Stimulated activated CD4-positive, alpha-beta T cell treated with anti-CD3 and anti-CD28 coated beads, TNF-alpha, amount 100 ng/mL, for 24 hours (primary cell): ENCODE results near the gene STYK1.
"Not testable (repeated sequence)": the region's sequence is repeated elsewhere in the genome, so short reads cannot be mapped to it uniquely, and the experiment has no call there.

Source experiments
- DNase-seq, 3 experiments: peaks; one replicate each; pipeline ENCODE4 v3.0.0-alpha.2; 2020; ENCODE audit warnings: low read depth in 3 of 3

The STYK1 gene

DNA sequence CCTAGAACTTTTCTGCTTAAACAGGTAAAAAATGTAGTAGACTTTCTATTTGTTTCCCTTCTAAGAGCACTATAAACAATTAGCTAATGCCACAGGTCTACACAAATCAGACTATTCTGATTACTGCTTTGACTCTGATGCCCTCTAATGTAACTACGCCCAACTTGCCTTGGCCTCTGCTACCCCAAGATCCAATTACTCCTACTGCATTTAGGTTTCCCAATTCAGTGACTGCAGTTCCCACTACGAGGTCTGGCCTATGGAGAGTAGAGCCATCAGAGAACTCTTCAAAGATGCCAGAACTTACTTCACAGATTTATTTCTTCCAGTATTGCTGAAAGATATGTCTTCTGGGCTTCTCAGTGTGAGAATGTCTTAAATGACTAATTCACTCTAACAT, 15.3 kb upstream of the STYK1 start:
- DNase-seq = no peak

DNA sequence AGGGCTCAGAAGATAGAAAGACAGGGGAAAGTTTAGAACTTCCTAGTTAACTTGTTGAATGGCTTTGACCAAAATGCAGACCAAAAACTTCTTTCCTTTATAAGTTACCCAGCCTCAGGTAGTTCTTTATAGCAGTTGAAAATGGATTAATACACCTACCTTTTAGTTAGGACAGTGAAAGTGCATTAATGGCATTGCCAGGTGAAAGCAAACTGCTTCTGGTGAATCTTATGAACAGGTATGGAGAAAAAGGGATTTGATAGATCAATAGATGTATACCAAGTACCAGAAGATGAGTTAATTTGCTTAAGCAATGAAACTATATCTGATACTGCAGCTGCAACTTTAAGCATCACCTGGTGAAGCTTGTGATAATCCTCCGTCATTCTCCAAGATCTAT, 14.2 kb upstream of the STYK1 start:
- DNase-seq = no peak

DNA sequence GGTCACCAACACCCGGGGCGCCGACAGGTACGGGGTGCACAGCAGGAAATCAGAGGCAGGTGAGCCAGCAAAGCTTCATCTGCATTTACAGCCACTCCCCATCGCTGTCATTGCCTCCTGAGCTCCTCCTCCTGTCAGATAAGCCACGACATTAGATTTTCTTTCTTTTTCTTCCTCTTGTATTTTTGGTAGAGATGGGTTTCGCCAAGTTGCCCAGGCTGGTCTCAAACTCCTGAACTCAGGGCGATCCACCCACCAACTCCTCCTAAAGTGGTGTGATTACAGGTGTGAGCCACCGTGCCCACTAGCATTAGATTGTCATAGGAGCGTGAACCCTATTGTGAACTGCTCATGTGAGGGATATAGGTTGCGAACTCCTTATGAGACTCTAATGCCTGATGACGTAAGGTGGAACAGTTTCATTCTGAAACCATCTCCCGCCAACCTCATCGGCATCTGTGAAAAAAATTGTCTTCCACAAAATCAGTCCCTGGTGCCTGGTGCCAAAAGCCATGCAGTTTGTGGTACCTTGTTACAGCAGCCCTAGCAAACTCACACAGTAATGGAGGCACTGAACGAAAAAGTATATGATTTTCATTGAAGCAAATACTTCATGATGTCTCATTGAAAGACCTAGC, 1.5 kb downstream of the STYK1 start:
- DNase-seq = no peak

DNA sequence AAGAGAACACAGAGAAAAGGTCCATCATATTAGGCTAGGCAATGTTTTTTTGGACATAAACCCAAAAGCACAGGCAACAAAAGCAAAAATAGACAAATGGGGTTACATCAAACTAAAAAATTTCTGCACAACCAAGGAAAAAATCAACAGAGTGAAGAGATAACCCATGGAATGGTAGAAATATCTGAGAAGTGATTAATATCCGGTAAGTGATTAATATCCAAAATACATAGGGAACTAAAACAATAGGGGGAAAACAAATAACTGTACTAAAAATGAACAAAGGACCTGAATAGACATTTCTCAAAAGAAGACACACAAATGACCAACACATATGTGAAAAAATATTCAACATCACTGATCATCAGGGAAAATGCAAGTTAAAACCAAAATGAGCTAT, 4.3 kb downstream of the STYK1 start:
- no peak for DNase-seq

DNA sequence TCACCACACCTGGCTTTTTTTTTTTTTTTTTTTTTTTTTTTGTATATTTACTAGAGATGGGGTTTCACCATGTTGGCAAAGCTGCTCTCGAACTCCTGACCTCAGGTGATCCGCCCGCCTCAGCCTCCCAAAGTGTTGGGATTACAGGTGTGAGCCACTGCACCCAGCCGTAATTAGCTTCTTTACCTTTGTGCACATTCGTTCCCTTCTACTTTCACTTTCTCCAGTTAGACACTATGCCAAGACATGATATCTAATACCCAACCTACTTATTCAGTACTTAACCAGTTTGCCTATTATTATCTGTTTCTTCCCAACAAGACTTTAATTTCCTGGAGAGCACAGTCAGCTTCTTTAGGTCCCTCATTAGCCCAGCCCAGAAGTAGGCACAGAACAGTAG, 5.3 kb downstream of the STYK1 start:
- DNase-seq = no peak

DNA sequence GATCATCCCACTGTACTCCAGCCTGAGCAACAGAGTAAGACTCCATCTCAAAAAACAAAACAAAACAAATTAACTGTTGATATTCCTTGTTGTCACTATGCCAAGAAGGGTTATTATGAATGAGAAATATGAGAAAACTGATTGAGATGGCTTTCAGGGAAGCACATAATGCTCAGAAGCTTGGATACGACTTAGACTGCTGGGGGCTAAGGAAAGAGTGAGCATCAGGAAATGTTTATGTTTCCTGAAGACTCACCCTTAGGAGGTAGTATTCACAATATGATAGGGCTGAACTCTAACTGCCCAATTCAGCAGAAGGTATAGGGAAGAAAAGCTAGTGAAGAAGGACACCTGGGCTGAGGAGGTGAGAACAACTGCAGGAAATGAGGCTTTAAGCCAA, 6.3 kb downstream of the STYK1 start:
- DNase-seq = no peak

DNA sequence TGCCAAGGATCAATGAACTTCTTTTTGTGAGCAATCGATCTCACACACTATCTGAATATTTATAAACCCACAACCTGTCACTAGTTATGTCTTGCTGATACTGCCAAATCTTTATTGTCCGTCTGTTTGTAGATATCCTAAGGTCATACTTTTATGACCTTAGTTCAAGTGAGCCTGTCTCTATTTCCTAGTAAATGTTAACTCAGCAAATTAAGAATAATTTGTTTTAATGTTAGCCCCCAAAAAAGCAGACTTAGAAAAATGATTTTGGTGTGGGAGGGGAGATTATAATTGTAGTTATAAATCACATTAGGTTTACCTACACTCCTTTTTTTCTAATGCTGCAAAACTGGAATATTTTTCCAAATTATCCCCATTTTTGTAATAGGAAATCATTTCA, 9.4 kb downstream of the STYK1 start:
- DNase-seq = no peak

DNA sequence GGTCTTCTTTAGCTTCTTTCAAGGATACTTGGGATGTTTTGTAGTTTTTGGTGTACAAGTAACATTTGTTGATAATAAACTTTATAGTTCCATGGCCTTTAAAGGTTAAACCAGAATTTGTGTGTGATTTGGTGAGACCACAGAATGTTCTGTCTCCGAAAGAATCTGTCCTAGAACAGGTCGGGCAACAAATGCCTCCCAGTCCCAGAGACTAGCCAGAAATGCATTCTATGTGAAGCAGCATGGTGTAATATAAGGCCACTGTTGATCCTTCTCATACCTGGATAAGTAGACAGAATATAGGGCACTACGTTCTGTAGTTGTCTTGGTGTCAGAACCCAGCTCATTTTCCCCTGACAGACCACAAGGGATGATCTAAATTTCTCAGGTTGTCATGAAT, 10.0 kb downstream of the STYK1 start:
- DNase-seq = no peak

DNA sequence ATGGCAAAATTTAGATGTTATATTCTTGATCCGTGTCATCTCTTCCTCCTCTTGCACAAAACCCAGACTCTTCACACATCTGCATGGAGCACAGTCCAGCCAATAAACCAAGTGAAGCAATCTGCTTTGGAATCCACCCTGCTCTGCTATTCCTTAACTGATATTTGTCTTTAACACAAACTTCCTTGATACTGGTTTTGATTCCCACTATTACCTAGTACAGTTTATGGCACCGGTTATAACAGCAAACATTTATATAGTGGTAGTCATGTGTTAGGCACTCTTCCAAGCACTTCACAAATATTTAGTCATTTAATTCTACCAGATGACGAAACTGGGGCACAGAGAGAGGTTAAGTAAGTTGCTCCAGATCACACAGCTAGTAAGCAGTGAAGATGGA, 12.5 kb downstream of the STYK1 start:
- DNase-seq = no peak

DNA sequence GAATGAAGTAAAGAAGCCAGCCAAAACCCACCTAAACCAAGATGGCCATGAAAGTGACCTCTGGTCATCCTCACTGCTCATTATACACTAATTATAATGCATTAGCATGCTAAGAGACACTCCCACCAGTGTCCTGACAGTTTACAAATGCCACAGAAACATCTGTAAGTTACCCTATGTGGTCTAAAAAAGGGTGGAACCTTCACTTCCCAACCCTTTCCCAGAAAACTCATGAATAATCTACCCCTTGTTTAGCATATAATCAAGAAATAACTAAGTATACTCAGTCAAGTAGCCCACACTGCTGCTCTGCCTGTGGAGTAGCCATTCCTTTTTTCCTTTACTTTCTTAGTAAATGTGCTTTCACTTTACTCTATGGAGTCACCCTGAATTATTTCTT, 19.8 kb downstream of the STYK1 start:
- DNase-seq = no peak

DNA sequence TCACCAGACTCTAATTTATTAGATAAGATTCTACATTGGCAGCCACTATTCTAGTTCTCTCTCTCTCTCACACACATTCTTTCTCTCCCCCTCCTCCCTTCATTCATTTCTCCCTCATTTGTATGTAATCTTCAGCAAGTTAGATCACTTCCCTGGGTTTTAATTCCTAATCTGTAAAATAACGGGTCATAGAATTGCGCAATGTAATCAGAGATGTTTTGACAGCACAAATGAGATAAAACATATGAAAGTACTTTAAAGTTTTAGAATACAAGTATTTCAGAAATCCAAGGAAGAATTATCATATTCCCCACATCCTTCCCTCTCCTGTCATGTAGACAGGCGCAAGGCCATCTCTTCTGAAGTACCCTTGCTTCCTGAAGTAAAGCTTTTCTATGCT, 21.7 kb downstream of the STYK1 start:
- DNase-seq = no peak

DNA sequence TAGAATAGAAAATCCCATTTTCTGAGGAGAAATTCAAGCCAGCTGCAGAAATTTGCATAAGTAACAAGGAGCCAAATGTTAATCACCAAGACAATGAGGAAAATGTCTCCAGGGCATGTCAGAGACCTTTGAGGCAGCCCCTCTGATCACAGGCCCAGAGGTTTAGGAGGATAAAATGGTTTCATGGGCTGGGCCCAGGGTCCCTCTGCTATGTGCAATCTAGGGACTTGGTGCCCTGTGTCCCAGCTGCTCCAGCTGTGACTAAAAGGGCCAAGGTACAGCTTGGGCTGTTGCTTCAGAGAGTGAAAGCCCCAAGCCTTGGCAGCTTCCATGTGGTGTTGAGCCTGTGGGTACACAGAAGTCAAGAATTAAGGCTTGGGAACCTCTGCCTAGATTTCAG, 27.3 kb downstream of the STYK1 start:
- not testable (repeated sequence) for DNase-seq

DNA sequence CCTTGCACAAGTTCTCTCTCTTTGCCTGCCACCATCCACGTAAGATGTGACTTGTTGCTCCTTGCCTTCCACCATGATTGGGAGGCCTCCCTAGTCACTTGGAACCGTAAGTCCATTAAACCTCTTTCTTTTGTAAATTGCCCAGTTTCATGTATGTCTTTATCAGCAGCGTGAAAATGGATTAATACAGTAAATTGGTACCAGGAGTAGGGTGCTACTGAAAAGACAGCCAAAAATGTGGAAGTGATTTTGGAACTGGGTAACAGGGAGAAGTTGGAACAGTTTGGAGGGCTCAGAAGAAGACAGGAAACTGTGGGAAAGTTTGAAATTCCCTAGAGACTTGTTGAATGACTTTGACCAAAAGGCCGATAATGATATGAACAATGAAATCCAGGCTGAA, 27.9 kb downstream of the STYK1 start:
- no peak for DNase-seq

DNA sequence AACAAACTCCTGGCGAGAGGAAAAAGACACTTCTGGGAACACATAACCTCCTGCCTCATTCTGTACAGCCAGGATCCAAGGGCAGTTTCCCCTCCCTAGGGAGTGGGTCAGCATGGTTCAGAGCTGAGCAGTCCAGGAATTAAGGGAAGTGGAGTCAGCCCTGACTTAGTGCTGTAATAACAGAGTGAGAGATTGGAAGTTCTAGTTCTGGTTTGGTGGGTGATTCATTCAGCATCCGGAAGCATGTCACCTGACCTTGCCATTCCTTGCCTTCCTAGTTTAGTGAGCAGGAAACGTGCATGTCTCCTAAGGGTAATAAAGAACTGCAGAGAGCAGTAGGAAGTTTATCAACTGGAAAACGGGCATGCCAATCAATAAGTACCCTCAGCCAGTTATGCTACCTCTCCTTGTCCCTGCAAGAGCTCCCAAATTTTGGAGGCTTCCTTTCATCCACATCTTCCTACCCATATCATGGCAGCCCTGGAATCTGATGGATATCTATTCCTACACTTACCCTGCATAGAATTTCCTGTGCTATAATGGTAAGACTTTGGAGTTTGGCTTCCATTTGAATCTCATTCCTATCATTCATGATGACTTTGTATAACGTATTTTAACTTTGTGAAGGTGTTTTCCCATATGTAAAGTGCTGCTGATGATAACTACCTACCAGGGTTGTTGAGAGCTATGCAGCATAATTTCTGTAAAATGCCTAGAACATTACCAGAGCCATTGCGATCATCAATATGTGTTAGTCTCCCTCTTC, 31.9 kb downstream of the STYK1 start:
- no peak for DNase-seq

DNA sequence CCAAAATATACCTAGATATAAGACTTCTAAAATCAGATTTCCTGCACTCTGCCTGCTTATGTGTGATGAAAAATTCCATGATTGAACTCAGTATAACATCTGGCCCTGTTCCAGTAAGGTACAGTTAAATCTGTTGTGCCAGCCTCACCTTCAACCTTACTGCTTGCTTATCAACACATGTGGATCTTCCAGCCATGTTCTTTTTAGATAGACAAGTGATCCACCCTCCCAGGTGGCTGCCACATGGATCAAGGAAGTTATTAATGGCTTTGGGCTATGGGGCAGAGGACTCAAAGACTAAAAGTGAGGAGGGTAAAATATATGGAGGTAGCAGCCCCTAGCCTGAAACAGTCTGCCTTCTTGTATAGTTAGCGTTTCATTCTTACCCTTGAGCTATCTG, 35.1 kb downstream of the STYK1 start:
- DNase-seq = no peak

DNA sequence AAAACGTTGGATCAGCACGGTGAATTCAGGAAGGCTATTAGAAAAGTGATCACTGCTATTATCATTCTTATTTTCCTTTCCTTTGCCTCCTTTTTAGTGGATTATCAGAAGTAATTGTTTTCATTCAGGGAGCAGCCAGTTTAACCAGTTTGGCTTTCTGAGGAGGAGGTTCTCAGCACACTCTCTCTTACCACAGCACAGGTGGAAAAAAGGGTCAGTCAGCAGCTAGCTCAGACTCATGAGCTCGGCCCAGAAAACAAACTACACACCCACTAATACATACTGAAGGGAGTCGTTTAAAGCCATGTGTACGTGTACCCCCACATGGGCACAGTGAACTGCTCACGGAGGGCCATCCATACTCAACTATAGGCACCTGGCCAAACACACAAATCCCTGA, 37.2 kb downstream of the STYK1 start:
- no peak for DNase-seq

DNA sequence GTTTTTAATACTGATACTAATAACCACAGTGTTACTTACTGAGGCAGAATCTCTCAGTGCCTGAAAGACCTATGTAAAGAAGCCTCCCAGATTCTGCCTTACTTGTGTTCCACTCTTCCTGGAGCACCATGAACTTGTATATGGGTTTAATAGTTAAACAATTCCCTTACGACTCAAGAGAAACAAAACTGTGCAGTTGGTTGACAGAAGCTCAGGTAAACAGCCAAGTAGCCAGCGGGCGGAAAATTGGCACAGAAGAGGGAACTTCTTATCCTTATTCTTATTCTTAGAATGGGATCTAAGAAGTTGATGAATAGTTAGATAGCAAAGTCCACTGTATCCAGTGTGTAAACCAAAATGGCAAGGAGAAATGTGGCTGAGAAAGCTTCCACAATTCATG, 37.7 kb downstream of the STYK1 start:
- DNase-seq = no peak

DNA sequence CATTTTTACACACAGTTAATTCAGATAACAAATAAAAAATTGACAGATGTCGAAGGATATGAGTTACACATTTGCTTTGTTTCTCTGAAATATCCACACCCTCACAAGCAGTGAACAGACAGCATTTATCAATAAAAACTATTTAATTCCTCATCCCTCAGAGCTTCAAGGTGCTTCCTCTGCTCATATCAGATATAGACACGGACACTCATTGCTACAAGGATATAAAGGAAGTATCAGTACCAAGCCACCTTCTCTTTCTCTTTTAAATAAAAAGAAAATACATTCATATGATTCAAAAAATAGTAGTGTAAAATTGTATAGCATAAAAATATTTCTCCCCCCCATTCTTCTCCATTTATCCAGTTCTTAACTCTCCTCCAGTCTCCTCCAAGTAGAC, 38.5 kb downstream of the STYK1 start:
- DNase-seq = no peak

DNA sequence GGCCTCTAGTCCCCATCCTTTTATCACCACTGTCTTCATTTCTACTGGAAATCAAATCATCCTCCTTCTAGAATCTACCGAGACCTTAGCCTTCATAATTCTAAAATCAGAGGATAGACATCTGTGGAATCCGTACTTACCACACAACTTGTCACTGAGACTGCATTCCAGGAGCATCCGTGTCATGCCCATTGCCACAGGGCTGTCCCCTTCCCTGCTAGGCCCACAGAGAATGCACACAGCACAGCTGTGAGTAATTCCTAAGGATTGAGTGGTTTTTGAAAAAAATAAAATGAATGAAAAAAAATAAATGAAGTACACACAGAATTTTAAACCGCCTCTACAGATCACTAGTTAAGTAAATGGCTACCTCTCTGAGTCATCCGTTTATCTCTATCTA, 39.4 kb downstream of the STYK1 start:
- no peak for DNase-seq

DNA sequence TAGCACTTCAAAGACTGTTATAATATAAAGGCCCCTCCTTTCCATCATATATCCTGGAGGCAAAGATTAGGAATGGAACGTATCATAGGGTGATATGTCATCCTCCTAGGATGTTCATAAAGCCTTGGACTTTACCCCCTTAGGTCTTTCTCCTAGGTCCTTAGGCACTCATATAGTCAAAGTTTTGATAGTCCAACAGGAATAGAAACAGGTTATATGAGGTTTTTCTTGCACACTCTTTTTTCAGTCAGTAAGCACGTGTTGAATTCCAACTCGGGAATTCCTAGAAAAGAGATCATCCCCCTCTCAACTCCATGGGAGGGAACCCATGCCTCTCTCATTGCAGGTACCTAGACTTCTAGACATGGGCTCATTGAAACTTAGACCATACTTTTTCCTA, 40.3 kb downstream of the STYK1 start:
- no peak for DNase-seq

DNA sequence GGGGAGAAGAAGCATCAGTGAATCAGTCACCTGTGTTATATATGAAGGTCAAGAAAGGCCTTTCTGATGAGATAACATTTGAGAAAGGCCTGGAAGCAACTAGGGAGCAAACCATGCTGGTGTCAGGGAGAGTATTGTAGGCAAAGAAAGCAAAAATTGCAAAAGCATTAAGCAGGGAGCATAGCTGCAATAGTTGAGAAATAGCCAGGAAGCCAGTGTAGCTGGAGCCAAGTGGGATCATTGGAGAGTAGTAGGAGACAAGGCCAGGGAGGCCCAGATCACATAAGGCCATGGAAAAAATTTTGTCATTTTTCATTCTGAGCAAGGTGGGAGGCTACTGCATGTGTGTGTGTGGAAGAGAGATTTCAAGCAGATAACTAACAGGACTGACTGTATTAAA, 41.6 kb downstream of the STYK1 start:
- DNase-seq = no peak

DNA sequence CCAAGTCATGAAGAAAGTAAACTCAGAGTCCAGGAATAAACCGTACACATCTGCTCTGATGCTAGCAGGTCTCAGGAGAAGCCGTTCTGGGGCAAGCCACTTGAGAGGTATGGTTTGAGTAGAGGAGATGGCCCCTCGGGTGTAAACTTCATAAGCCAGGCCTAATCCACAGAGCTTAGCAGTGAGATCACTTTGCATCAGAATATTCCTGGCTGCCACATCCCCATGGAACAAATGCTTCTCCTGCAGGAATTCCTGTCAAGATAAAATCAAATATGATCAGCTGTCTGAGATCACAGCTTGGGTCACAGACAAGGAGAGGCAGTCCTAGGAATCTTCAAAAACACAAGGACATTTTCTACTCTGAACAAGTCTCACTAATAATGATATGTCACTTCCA, 49.2 kb downstream of the STYK1 start:
- DNase-seq = no peak

DNA sequence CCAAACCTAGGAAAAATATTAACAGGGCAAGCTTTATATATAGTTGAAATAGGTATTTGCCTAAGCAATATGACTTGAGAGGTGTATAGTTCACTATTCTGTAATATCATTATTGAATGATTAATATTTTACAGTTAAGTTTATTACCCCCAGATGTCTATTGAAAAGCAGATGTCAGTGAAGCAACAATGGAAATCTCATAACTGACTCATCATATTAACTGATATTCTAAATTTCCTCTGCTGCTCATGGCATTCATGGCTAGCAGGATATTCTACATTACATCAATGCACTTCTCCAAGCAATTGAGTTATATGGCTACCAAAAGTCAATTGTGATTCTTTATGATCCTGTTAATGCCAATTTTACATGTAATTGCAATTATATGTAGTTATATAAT, 50.7 kb downstream of the STYK1 start:
- no peak for DNase-seq

DNA sequence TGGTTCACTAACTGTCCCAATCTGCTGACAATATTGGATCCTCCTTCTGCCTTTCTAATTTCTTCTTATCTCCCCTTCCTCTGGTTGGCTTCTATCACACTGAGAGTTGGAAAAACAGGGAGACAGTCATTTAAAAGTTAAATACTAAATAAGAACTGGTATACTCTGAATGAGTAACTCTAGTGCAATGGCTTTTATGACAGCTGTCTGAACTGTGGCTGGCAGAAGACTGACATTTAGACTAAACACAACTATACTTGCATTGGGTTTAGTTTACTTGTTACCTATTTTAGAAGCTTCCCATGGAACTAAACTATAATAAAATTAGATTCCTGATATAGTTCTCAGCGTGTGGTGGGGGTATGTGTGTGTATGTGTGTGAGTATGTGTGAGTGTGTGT, 52.6 kb downstream of the STYK1 start:
- no peak for DNase-seq
